GM18520 (cell line): Measurements from ENCODE around the gene EDAR.

ENCODE experiments used
- ATAC-seq: cut with Tn5 transposase; IDR thresholded peaks from one replicate; pipeline ENCODE4 v1.9.1; 2021; ENCODE audit not compliant: unreplicated experiment

The EDAR gene

DNA sequence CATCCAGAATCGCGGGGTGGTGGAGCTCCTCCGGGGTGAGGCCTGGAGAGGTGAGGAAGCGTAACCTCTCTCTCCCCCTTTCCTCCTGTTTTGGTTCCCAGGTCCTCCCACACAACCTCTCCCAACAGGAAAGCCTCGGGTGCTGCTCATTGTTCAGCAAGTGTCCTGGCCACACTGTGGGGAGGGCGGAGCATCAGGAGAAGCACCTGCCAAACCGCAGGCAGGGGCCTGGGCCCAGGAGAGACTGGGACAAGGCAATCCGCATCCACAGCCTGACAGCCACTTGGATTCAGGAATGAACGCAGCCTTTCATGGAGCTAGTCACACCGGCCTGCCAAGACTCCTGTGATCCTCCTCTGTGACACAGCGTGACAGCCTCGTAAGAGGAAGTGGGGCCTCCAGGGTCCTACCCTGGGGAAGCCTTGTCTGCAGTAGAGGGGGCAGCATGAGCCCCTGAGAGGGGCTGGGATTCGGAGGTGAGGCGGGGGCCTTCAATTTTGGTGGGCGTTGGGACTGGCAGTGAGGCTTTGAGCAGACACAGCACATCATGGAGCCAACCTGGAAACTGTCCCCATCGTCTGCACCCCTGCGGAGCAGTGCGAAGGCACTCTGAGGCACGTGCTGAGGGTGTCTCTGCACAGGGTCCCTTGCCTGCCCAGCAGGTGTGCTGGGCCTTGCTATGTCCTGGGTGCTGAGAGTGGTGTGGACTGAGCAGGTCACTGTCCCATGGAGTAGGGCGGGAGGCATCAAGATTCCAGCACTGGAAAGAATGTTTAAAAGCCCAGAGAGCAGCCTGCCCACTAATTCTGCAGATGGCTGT lies 62.2 kb downstream of the EDAR start:
- ATAC-seq, result no peak

DNA sequence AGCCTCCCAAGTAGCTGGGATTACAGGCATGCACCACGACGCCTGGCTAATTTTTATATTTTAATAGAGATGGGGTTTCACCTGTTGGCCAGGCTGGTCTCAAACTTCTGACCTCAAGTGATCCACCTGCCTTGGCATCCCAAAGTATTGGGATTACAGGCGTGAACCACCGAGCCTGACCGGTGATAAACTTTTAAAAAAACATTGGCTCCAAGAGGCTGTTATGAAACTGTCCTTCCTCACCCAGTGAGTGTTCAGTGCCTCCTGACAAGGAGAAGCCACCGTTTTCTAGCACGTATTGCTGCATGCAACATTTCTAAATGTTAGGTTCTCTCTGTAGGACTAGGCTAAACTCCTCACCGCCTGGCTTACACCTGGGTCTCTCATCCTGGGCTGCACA lies 63.3 kb downstream of the EDAR start:
- ATAC-seq, result no peak

DNA sequence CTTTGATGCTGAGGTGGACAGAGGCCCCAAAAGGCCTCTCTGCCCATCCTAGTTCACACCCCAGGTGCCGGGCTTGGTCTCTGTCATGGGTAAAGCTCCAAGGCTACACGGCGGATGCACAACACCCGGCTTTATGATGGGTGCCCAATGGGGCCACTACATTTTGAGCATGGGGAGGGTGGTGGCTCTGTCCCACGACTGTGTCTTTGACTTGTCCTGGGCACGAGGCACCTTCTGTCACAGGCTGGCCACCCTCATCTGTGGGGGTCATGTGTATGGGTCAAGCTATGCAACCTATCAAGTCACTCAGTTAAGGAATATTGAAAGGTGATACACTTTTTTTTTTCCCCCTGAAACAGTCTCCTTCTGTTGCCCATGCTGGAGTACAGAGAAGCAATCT lies 63.7 kb downstream of the EDAR start:
- ATAC-seq, result no peak

DNA sequence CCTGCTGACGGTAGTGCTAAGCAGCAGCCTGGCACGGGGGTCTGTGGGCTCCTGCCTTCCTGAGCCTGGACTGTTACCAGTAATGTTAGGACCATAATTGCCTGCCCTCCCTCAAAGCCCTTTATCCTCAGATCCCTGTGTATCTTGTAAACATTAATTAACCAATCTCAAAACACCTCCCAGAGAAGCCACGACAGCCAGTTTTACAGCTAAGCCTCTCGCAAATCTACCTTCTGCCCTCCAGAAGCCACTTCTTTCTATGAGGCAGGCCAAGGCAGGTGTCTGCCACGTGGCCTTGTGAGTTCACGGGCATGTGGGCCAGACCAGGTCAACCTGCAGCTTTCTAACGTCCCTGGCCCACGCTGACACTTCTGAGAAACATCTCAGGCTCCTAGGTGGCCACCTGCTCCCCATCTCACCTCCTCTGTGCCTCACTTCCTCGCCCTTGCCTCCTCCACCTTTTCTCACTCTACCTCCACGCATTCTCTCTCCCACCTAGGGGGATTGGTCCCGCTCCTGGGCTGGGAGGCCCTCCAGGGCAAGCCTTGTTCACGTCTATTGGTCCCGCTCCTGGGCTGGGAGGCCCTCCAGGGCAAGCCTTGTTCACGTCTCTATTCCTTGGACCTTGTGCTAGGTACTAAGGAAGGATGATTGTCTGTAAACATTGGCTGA lies 64.3 kb downstream of the EDAR start:
- ATAC-seq, result no peak

DNA sequence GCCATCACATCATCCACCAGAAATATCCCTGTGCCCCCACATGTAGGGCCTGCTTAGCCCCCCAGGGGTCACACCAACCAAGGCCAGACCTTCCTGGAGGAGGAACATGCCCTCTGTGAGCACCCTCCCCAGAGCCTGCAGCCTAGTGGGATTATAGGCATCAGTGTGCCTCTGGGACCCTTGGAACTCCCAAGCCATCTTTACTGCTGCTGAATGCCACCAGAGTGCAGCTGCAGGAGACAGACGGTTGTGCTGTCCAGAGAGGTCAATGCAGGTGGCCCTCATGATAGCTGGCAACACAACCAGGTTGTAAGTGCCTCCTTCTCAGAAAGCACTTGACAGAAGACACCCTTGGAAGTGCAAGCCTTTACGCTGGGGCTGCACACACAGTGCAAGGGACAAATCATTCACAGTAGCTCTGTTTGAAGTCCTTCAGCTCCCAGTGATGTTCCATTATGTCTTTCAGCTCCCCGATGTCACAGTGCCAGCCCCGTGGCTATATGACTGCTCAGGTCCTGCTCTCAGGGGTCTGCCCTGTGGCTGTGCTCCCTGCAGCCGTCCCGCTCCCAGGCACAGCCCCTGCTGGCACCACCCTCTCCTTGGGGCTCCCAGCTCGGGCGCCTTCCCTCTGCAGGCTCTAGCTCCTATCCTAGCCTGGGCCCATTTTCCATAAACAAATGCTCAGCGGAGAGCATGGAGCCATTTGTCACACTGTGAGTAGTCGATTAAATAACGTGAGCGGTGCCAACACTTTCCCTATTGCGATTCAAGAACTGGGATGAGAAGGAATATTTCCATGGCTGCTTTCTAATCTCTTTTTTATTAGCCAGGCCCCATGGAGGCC lies 65.1 kb downstream of the EDAR start:
- ATAC-seq, result no peak

DNA sequence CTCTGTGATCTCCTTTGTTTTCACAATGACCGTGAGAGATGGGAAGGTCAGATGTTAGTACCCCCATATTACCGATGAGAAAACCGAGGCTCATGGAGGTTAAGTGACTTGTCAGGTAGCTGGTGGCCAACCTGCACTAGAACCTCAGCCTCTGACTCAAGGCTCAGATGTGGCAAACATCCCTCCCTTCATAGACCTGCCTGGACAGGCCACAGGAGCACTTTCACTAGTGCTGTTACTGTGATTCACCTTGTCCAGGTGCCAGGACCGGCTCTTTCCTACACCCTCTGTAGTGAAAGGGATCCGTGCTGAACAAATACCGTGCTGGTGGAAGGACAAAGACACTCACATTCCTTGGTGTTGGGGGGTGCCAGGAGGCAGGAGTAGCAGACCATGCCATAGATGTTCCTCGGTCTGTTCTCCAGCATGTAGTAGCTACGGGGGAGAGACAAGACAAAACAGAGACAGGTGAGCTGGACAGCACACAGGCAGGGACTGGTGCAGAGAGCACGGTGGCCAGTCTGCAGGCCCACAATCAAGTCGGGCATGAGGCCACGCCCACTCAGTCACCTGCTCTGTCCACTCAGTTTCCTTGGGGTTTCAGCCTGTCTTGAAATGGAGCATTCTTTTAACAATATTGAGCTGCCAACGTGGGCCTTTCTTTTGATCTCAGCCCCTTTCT lies 65.9 kb downstream of the EDAR start:
- no peak for ATAC-seq

DNA sequence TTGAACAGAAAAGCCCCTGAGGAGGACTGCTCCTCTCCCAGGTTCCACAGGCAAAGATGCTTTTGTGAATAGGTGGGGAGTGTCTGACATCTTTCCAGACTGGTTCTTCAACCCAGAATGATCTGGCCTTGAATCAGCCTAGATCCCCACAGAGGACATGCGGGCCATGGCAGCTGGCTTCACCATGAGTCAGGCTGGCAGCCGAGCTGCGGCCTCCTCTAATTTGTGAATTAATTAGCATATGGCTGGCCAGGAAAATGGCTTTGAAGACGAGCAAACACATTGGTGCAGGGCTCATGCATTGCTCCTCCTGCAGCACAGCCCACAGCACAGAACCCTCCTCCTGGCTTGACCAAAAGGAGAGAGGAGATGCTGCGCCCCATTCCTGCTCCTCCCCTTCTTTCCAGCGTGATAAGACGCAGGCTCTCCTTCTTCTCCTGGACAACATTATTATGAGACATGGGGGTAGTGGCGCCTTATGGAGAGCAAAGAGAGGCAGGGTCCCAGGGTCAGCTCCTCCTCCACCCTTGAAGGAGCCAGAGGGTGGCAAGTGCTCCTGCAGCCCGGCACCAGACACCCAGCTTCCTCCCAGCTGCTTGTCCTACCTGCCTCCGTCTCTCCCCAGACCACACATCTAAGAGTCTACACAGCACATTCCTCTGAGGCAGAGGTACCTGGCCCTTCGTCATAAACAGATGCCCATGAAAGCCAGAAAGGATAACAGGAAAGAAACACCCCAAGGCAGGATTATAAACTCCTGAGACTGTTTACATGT lies 66.7 kb downstream of the EDAR start:
- no peak for ATAC-seq

DNA sequence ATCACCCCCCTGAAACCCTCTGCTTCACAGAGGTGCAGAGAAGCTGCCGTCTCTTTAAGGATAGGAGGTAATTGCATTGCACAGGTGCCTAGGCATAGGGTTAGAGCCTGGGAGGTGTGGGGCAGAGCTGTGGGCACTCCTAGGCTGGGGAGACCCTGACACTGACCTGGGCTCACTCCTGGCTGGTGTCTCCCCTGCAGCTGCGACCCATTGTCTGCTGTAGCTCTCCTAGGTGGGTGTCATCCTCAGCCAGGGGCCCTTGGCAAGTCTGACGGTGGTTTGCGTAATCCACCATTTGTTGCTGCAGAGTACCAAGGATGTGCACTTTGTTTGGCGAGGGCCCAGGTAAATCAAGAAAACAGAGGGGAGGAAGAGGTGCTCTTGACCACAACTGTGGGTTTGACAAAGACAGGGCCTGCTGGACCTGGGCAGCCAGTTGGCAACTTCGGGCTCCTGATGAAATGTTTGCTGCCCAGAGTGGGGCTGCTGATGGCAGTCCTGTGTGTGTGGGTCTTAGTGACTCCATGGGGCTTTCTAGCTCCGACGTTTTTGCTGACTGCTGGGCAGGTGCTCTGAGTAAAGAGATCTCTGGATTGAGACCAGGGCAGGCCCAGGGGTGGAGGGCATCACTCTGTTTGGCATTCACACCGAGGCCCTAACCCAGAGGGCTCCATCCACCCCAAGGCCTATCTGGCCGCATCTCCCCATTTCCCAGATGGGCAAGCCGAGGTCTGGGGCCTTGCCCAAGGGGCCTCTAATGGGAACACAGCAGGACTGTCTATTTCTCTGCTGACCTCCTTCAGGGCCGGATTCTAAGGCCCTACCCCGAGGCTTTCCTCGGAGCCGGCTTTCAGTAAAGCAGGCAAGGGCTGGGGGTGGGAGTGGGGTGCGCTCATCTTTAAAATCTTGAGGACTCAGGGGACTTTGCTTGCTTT lies 67.7 kb downstream of the EDAR start:
- no peak for ATAC-seq

DNA sequence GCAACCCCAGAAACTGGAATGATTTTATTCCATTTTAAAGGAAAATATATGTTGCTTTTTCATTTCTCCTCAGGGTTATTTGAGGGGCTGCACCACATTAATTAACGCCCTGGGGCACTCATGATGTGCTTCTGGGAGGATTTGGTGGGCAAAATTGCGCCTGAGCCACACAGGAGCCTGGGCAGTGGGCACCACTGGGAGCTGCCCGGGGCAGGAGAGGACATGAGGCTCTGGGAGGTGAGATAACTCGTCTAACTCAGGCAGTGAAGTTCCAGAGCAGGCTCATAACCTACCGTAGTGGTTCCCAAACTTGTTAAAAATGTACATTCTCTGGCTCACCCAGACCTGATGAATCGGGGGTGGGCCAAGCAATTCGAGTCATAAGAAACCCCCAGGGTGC lies 68.3 kb downstream of the EDAR start:
- ATAC-seq, result no peak

DNA sequence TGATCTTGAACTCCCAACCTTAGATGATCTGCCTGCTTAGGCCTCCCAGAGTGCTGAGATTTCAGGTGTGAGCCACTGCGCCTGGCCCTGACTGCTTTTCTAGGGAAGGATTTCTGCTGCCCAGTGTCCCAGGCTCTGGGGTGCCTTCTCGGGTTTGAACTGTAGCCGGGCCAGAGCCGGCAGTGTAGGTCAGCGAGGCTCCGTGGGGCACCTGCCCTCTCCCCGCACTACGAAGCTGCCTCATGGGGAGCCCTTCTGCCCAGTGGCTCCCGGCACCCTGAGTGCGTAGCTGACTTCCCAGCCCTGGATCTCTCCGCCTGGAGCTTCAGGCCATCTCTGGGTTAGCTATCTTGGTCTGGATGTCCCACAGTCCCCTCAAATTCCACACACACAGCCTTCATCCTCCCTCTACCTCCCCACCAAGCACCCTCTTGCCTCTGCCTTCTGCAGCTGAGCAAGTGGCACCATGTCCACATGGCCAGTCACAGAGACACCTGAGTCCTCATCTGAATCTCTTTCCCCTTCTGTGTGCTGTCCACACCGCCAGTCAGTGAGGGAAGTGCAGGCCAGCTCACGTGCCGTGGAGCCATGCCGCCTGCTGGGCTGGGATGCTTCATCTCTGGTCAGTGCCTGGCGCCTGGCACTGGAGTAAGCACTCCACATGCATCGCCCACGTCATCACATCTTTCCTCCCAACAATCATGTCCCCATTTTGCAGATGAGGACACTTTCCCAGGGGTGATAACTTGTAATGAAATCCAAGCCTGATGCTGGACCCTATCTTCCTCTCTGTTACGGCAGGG lies 69.2 kb downstream of the EDAR start:
- no peak for ATAC-seq

DNA sequence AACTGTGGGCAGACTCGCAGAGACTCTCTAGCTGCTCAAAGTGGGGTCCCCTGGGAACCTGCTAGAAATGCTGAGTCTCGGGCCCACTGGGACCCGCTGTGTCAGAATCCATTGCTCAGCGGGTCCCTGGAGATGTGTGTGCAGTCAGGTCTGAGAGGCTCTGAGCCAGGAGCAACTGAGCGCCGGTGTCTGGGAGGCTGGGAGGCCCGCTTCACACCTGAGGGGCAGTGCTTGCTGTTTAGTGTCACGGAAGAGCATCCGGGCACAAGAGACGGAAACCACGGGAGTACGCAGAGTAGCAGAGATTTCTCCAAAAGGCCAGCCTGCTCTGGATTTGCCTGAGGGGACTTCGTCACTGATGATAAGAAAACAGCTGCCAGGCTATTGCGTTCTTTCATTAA lies 70.1 kb downstream of the EDAR start:
- no peak for ATAC-seq

DNA sequence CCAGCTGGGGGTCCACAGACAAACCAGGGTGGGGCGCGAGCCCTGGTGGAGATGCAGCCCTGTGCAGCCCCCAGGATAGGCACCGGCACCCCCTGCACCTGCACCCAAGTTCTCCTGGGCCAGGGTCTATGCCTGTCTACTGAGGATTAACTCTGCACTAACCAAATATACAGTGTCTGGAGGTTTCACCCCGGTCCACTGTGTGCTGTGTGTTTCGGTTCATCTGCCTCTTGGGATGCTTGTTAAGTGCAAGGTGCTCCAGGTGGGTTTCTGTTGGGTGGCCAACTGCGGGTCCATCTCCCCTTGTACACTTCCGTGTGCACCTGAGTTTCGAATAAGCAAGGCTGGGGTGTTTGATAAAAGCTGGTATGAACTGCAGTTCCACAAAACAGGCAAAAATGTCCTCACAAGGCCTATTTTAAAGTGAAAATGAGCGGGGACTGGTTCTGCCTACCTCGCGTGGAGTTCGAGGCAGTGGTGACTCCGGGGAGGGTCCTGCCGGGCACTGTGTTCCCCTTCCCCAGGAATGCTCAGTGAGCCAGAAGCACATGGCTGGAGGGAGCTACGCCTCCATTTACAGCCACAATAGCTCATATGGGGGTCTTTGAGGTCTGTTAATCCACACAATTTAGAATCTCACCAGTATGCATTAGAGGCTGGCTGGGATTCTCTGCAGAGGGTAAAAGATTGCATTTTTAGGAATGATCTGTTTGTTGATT lies 70.7 kb downstream of the EDAR start:
- ATAC-seq, result no peak

DNA sequence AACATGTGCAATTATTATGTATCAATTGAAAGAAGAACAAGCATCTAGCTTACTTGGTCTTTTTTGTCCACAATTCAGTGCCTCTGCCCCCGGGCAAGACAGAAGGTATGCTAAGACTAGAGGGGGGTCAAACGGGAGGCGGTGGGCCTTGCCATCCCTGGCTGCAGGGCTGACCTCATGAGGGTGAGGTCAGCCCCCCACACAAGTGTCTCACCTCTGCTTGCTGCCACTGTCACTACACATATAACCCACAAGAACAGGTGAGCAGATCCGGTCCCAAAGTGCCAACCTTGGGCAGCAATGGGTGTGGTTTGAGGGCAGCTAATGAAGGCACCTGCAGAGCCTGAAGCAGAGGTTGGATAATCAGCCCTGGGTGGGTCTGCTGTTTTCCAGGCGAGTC lies 71.5 kb downstream of the EDAR start:
- no peak for ATAC-seq

DNA sequence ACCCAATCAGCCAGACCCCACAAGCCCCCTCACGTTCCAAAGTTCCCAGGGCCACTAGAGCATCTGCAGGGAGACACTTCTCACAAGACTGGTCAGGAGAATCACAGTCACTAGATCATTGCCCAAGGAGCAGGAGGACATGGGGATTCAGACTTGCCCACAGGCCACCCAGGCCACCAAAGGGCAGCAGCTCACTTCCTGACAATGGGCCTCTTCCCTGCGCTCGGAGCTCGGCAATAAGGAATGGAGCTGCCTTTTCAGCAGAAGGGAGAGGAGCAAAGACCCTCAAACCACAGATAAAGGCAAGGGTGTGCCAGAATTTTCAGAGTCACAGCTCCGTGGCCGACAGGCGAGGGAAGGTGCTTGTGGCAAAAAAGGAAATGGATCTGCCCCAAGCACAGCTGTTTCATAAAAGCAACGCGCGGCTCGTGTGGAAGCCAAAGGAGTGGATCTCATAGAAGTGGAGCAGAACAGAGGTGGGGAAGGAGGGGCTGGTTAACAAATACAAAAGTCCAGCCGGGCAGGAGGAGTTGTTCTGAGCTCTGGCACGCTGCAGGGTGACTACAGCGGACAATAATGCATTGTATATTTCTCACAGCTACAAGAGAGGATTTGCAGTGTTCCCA lies 72.1 kb downstream of the EDAR start:
- ATAC-seq, result no peak

DNA sequence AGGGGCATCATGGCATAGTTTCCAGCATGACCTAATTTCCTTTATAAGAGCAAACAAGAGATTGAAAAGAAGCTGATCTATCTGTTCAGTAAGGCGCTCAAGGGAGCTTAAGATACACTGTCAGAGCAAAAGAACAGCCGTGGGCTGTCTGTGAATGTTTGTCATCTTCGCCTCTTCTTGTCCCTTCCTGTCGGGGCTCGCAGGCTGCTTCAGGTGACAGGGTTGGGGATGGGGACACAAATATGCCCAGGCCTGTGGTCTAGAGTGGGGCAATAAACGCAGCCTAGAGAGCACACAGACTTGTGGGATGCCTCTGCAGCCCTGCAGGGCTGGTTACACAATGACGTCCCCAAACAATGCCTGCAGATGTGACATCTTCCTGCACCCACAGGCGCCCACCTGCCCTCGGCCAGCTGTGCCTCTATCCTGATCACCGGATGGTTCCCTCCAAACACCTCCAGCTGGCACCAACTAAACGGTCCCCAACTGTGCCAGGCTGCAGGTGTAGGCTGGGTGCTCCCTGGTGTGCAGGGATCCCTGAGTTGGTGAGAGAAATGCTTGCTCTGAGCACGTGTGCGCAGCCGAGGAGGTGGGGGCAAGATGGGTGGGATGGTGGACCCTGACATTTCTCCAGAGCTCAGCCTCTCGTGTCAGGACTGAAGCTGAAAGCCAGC lies 72.8 kb downstream of the EDAR start:
- ATAC-seq, result no peak

DNA sequence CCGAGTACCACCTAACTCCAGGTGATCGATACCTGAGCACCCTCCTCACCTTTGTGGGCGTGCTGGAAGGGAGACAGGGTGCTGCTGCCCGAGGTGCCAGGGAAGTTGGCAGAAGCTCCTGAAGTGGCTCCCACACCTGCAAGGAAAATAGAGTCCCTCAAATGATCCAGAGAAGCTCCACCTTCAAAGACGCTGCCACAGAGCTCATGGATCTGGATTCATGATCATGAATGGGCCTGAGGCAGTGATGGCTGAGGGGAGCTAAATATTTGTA lies 76.5 kb downstream of the EDAR start:
- no peak for ATAC-seq
